ENCODE measurements around the gene WWC1.

DNA sequence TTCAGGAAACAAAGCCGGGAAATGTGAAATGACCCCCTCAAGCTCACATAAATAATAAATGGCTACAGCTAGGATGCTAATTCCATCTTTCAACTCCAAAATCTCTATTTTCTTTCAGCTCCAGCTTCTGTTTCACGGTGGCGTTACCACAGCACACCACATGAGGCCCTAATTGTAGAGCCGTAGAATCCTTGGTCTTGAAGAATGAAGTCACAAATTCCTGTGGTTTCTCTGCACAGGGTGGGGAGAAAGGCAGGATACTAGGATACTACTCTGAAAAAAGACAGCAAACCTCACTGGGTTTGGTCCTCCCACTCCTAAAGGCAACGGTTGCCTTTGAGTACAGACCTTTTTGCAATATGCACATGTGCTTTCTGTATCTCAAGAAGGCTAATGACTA, 180.9 kb downstream of the WWC1 start:
- TF ChIP-seq POLR2A (IDR thresholded peaks at IDR 0.05) = no peak
- TF ChIP-seq, protein P1, sequence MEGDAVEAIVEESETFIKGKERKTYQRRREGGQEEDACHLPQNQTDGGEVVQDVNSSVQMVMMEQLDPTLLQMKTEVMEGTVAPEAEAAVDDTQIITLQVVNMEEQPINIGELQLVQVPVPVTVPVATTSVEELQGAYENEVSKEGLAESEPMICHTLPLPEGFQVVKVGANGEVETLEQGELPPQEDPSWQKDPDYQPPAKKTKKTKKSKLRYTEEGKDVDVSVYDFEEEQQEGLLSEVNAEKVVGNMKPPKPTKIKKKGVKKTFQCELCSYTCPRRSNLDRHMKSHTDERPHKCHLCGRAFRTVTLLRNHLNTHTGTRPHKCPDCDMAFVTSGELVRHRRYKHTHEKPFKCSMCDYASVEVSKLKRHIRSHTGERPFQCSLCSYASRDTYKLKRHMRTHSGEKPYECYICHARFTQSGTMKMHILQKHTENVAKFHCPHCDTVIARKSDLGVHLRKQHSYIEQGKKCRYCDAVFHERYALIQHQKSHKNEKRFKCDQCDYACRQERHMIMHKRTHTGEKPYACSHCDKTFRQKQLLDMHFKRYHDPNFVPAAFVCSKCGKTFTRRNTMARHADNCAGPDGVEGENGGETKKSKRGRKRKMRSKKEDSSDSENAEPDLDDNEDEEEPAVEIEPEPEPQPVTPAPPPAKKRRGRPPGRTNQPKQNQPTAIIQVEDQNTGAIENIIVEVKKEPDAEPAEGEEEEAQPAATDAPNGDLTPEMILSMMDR (IDR thresholded peaks at IDR 0.05) = no peak
- no peak for TF ChIP-seq POLR2AphosphoS5 (IDR thresholded peaks at IDR 0.05; ENCODE audit: insufficient read depth in 1 of 2, low read depth in 1 of 2)

Data from vagina (tissue), 2 donors.